Heart right ventricle (tissue), 16 donors: ENCODE measurements around the gene TENM4. TPM values are rescaled to one million over a fixed set of nuclear protein-coding genes. Genes with fewer than 3 reads are reported as not detected.
A peak's percentile ranks its signal among the peaks of the same experiment; 100 is the strongest.

ENCODE experiments used
- ATAC-seq, 8 donors: fragments of 200-7000 bp; cut with Tn5 transposase; one replicate each; pipeline ENCODE4 v1.9.1; 2020; ENCODE audit warnings: mild to moderate bottlenecking in 8 of 8, moderate library complexity in 8 of 8, moderate number of reproducible peaks in 1 of 8
- DNase-seq, 2 donors: peaks; one replicate each; pipeline ENCODE4 v3.0.0-alpha.2; 2020
- H3K27ac ChIP-seq, 10 donors: fragments of 200-600 bp; sonication (generic) in 2 of 10; one replicate each; pipeline versions ENCODE4 v1.5.0 to v1.8.0; 2020 to 2022; ENCODE audit warnings: mild to moderate bottlenecking in 3 of 10
- H3K27me3 ChIP-seq, 7 donors: fragments of 200-600 bp; one replicate each; pipeline ENCODE4 v1.8.0; 2021 to 2022; ENCODE audit warnings: mild to moderate bottlenecking in 2 of 7
- H3K36me3 ChIP-seq, 9 donors: fragments of 200-600 bp; sonication (generic) in 1 of 9; one replicate each; pipeline versions ENCODE4 v1.5.0 to v1.8.0; 2020 to 2022; ENCODE audit warnings: mild to moderate bottlenecking in 2 of 9
- H3K4me1 ChIP-seq, 9 donors: fragments of 200-600 bp; sonication (generic) in 1 of 9; one replicate each; pipeline versions ENCODE4 v1.5.0 to v1.8.0; 2020 to 2022; ENCODE audit warnings: mild to moderate bottlenecking in 4 of 9
- H3K4me3 ChIP-seq, 10 donors: fragments of 200-600 bp; sonication (generic) in 2 of 10; one replicate each; pipeline versions ENCODE4 v1.5.0 to v1.8.0; 2020 to 2022; ENCODE audit warnings: mild to moderate bottlenecking in 7 of 10, moderate library complexity in 2 of 10
- H3K9me3 ChIP-seq, 11 donors: fragments of 200-600 bp in 10 of 11; sonication (generic) in 2 of 11; one replicate each; pipeline versions ENCODE4 v1.5.0 to v1.8.0; 2013 to 2022; ENCODE audit warnings: mild to moderate bottlenecking in 2 of 11, control low read depth in 1 of 11, moderate library complexity in 1 of 11
- WGBS, 2 donors: extraction: QIAGEN DNeasy Blood & Tissue Kit; methylation state at CpG; one replicate each; pipeline ENCODE4 v1.1.7; 2013; ENCODE audit warnings: inconsistent platforms in 1 of 2; 5-methylcytosine and 5-hydroxymethylcytosine counted together
- intact Hi-C, 10 donors: fragments of 100-400 bp; cut with DNase I; formaldehyde crosslinking; loops; one replicate each; pipeline versions ENCODE4 v1.11.1 to v1.14.2; 2022
- polyA plus RNA-seq, 2 donors: library from polyadenylated mRNA; stranded (reverse); fragments of 200-250 nt; gene quantifications; one replicate each; pipeline ENCODE4 v1.2.3, GENCODE V29; 2013
- total RNA-seq, 10 donors: library from RNA; stranded (reverse); fragmentation: NEBNext Ultra II Directional in 3 of 10; extraction: Animal tissue kit (Norgen Biotek cat#: 25700) in 3 of 10; gene quantifications; one replicate each; pipeline versions ENCODE4 v1.2.1 to v1.2.4, GENCODE V29; 2021 to 2023
- TF ChIP-seq, protein P1 (sequence below), 9 donors: fragments of 200-600 bp; sonication (generic) in 2 of 9; IDR thresholded peaks; one replicate each; pipeline versions ENCODE4 v1.5.0 to v1.8.0; 2021 to 2022; ENCODE audit warnings: antibody characterized with exemption in 9 of 9, mild to moderate bottlenecking in 5 of 9, moderate library complexity in 1 of 9
- donor health status: Arrhythmogenic right ventricular cardiomyopathy.
- donor health status: ischemic (EF 13 %, LVEDD 7.1; RV severe dilation, severe dysfunction).
- donor health status: healthy with polysubstance abuse.
- donor health status: DM: no; HTN: yes; CAD: no.
- donor health status: DM: no; HTN: no; CAD: no.
- donor health status: ischemic (EF 25% LVEDD 6.9; RV normal size, moderate dysfunction).
- donor health status: ischemic (EF 25% LVEDD 5.7; RV mildly dilated, moderate dysfunction).
- donor health status: healthy.
- donor health status: DM: yes; HTN: yes; CAD: no.
- donor health status: Ischemic cardiomyopathy.
- donor health status: ischemic (EF 35%, LVEDD 5.7; RV mildly dilated, moderate dysfunction).
- donor health status: nonischemic (EF 11% LVEDD 7.7; RV severe dilation, severe dysfunction).
- donor health status: DM: yes; HTN: yes; CAD: no.
- donor health status: PGD.
- donor health status: ischemic (EF 29% LVEDD 5.4; RV normal size, mild dysfunction).
- donor health status: nonischemic (EF 23%, LVEDD 6.1; RV moderate dilation, normal function).

Gene TENM4
- total and polyA plus RNA-seq, 12 donors = 0.10 to 3.6 (median 0.91) TPM

- intact Hi-C loops = no loop called here
- peaks cover 0 to 12% (median 0%) of the 10 kb centered on the region in 9 donors for H3K4me1 ChIP-seq
- TF ChIP-seq, protein P1, sequence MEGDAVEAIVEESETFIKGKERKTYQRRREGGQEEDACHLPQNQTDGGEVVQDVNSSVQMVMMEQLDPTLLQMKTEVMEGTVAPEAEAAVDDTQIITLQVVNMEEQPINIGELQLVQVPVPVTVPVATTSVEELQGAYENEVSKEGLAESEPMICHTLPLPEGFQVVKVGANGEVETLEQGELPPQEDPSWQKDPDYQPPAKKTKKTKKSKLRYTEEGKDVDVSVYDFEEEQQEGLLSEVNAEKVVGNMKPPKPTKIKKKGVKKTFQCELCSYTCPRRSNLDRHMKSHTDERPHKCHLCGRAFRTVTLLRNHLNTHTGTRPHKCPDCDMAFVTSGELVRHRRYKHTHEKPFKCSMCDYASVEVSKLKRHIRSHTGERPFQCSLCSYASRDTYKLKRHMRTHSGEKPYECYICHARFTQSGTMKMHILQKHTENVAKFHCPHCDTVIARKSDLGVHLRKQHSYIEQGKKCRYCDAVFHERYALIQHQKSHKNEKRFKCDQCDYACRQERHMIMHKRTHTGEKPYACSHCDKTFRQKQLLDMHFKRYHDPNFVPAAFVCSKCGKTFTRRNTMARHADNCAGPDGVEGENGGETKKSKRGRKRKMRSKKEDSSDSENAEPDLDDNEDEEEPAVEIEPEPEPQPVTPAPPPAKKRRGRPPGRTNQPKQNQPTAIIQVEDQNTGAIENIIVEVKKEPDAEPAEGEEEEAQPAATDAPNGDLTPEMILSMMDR (IDR thresholded peaks at IDR 0.05) = no peak
- no peak overlapping the region for H3K27ac ChIP-seq
- peak in 7 of 8 donors; percentile 12 to 74 (median 54) for ATAC-seq
- H3K36me3 ChIP-seq = no peaks in the 10 kb centered on the region
- no peak overlapping the region for H3K4me3 ChIP-seq
- H3K27me3 ChIP-seq = peaks cover 0 to 42% (median 3%) of the 10 kb centered on the region in 7 donors
- no peak for DNase-seq
- WGBS, 2 donors = 12 to 27% methylated on average over 3 of the region's 3 CpGs
- no peaks in the 10 kb centered on the region for H3K9me3 ChIP-seq
These were observed 422.4 kb downstream of the TENM4 start for GRCh38 chr11:79018371-79018849.

DNA sequence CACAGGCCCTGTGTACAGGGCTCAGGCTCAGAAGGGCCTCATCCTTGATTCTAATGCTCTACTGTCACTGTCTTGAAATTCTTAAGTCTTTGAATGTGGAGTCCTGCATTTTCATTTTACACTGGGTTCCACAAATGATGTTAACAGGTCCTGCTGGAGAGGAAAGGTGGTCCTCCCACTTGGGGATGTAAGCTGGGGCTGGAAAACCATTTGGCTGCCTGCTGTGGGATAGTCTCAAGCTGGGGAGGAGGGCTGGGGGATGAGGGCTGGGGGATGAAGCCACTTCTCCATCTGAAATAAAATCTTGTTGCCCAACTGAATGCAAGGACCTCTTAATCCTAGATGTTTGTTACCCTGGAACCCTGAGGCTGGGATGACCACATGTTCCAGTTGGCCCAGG lies 423.0 kb downstream of the TENM4 start:
- DNase-seq = no peak
- Histone ChIP-seq H3K27ac (peak overlapping the region in 1 of 10 donors; percentile 24), H3K36me3 (no peaks in the 10 kb centered on the region), H3K27me3 (peaks cover 0 to 37% (median 2%) of the 10 kb centered on the region in 7 donors), H3K4me3 (no peak overlapping the region), H3K4me1 (peaks cover 0 to 12% (median 0%) of the 10 kb centered on the region in 9 donors), H3K9me3 (no peaks in the 10 kb centered on the region)
- intact Hi-C loops = no loop called here
- TF ChIP-seq, protein P1 (IDR thresholded peaks at IDR 0.05) = no peak
- ATAC-seq = peak in 1 of 8 donors; percentile 39

GRCh38 chr11:79013509-79013908 lies 427.3 kb downstream of the TENM4 start:
- Histone ChIP-seq H3K4me3 (no peak overlapping the region), H3K36me3 (no peaks in the 10 kb centered on the region), H3K9me3 (no peaks in the 10 kb centered on the region), H3K27me3 (peaks cover 0 to 22% (median 0%) of the 10 kb centered on the region in 7 donors), H3K4me1 (peaks cover 0 to 6% (median 0%) of the 10 kb centered on the region in 9 donors), H3K27ac (no peak overlapping the region)
- TF ChIP-seq, protein P1 (IDR thresholded peaks at IDR 0.05) = no peak
- 77 to 91% methylated on average over 3 of the region's 3 CpGs for WGBS, 2 donors
- DNase-seq (no peak), ATAC-seq (no peak)
- intact Hi-C loops = no loop called here

DNA sequence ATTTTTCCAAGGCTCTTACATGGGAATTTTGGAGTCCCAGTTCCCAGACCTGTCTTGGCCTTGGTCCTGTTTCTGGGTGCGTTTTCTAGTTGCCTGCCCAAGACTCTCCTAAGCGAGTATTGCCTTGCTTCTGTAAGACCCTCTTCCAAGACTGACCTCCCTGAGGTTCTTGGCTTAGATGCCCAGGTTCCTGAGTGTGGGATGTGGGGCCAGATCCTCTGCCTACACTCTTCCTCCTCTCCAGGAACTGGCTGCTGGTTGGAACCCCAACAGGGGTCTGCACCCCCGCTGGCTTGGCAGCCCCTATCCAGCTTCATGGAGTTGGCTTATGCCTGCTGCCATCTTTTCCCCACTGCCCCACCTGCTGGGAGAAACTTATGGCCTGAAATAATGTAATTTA lies 429.5 kb downstream of the TENM4 start:
- no peak overlapping the region for H3K27ac ChIP-seq
- 93 to 95% methylated on average over 3 of the region's 3 CpGs for WGBS, 2 donors

More for the DNA sequence above, 429.5 kb downstream of the TENM4 start:
- H3K4me1 ChIP-seq = no peaks in the 10 kb centered on the region
- DNase-seq (no peak), ATAC-seq (no peak)
- intact Hi-C loops = no loop called here
- H3K27me3 ChIP-seq = peaks cover 0 to 22% (median 0%) of the 10 kb centered on the region in 7 donors
- no peak overlapping the region for H3K4me3 ChIP-seq
- H3K9me3 ChIP-seq = no peaks in the 10 kb centered on the region
- TF ChIP-seq, protein P1 (IDR thresholded peaks at IDR 0.05) = no peak
- no peaks in the 10 kb centered on the region for H3K36me3 ChIP-seq
